GM12801 (cell line): ENCODE results near the gene NXPH2.

Experiments used
- CTCF ChIP-seq: IDR thresholded peaks from one replicate; pipeline ENCODE4 v1.5.1; 2011; ENCODE audit warnings: control low read depth; ENCODE audit not compliant: insufficient read length; ENCODE audit errors: extremely low read depth

The NXPH2 gene

GRCh38 chr2:138811431-138811830, 31.2 kb upstream of the NXPH2 start:
- TF ChIP-seq CTCF, result no peak

GRCh38 chr2:138794724-138795123, 14.5 kb upstream of the NXPH2 start:
- no peak for TF ChIP-seq CTCF

GRCh38 chr2:138787053-138787666, 7.0 kb upstream of the NXPH2 start:
- TF ChIP-seq CTCF, result no peak

GRCh38 chr2:138782383-138782782, 2.2 kb upstream of the NXPH2 start:
- TF ChIP-seq CTCF, result no peak

- no peak for TF ChIP-seq CTCF
These were observed 718 bp upstream of the NXPH2 start for GRCh38 chr2:138780908-138781307.

- no peak for TF ChIP-seq CTCF
These were observed 273 bp upstream of the NXPH2 start for GRCh38 chr2:138780446-138780880.

GRCh38 chr2:138779406-138779780, 797 bp downstream of the NXPH2 start:
- no peak for TF ChIP-seq CTCF
